HEK293 (cell line): ENCODE measurements around the gene EHD1.

Experiments used
- CTCF ChIA-PET: fragments of 350-600 bp; formaldehyde crosslinking; extraction: SDS; loops from one replicate; lab custom pipeline; 2021; ENCODE audit warnings: antibody characterized with exemption; lab: Yijun Ruan, JAX
- POLR2A ChIA-PET: fragments of 300-600 bp; formaldehyde crosslinking; extraction: SDS; loops from one replicate; lab custom pipeline; 2020; ENCODE audit warnings: antibody characterized with exemption, inconsistent platforms; lab: Yijun Ruan, JAX
- H3K27ac ChIP-seq: fragments of 200-500 bp; sonication (Bioruptor generic); 2 replicates; pipeline ENCODE4 v1.5.1; 2014; ENCODE audit warnings: low read depth, low read length, control low read depth, inconsistent platforms; ENCODE audit errors: extremely low read depth
- H3K36me3 ChIP-seq, 2 experiments: fragments of 200-500 bp in 1 of 2; sonication (Bioruptor generic) in 1 of 2; 1 replicate in 1 of 2; 2 replicates in 1 of 2; pipeline ENCODE4 v1.5.1; 2014 to 2017; ENCODE audit warnings: inconsistent platforms in 2 of 2, low read length in 2 of 2; ENCODE audit not compliant: control insufficient read depth in 2 of 2, insufficient read depth in 1 of 2
- H3K4me1 ChIP-seq: fragments of 200-500 bp; sonication (Bioruptor generic); 2 replicates; pipeline ENCODE4 v1.5.1; 2014; ENCODE audit warnings: mild to moderate bottlenecking, low read length, inconsistent platforms; ENCODE audit not compliant: control insufficient read depth, insufficient read depth
- H3K4me3 ChIP-seq: 2 replicates; pipeline ENCODE4 v1.5.1; 2011; ENCODE audit warnings: low read depth, mild to moderate bottlenecking, control low read depth, low read length, moderate library complexity
- H3K9me3 ChIP-seq: fragments of 200-500 bp; sonication (Bioruptor generic); 2 replicates; pipeline ENCODE4 v1.5.1; 2014; ENCODE audit warnings: low read depth, low read length, inconsistent platforms; ENCODE audit not compliant: control insufficient read depth, insufficient read depth
- KLF7 ChIP-seq: fragments of 450-650 bp; formaldehyde crosslinking; IDR thresholded peaks from 2 replicates; pipeline ENCODE4 v1.5.1; 2016; ENCODE audit warnings: missing biosample characterization, missing genetic modification characterization, borderline replicate concordance
- WT1 ChIP-seq: fragments of 450-650 bp; formaldehyde crosslinking; IDR thresholded peaks from 2 replicates; pipeline ENCODE4 v1.5.1; 2016; ENCODE audit warnings: missing biosample characterization, missing genetic modification characterization
- ZBTB1 ChIP-seq: fragments of 450-650 bp; formaldehyde crosslinking; IDR thresholded peaks from 2 replicates; pipeline ENCODE4 v1.5.1; 2016; ENCODE audit warnings: missing biosample characterization, missing genetic modification characterization
- ZBTB11 ChIP-seq: fragments of 450-650 bp; formaldehyde crosslinking; conservative IDR thresholded peaks from 2 replicates; pipeline ENCODE4 v1.5.1; 2016; ENCODE audit warnings: low read depth, missing biosample characterization, missing genetic modification characterization
- ZBTB20 ChIP-seq: fragments of 450-650 bp; formaldehyde crosslinking; IDR thresholded peaks from 2 replicates; pipeline ENCODE4 v1.5.1; 2016; ENCODE audit warnings: missing biosample characterization, missing genetic modification characterization
- ZEB2 ChIP-seq: fragments of 450-650 bp; formaldehyde crosslinking; IDR thresholded peaks from 2 replicates; pipeline ENCODE4 v1.5.1; 2016; ENCODE audit warnings: missing biosample characterization, missing genetic modification characterization
- ZFP41 ChIP-seq: fragments of 450-650 bp; formaldehyde crosslinking; IDR thresholded peaks from 2 replicates; pipeline ENCODE4 v1.5.1; 2016; ENCODE audit warnings: missing biosample characterization, missing genetic modification characterization, borderline replicate concordance
- ZNF169 ChIP-seq: fragments of 450-650 bp; formaldehyde crosslinking; IDR thresholded peaks from 2 replicates; pipeline ENCODE4 v1.5.1; 2016; ENCODE audit warnings: missing biosample characterization, missing genetic modification characterization
- ZNF19 ChIP-seq: fragments of 450-650 bp; formaldehyde crosslinking; IDR thresholded peaks from 2 replicates; pipeline ENCODE4; 2016; ENCODE audit warnings: missing biosample characterization, missing genetic modification characterization, low read depth
- ZNF221 ChIP-seq: fragments of 450-650 bp; formaldehyde crosslinking; IDR thresholded peaks from 2 replicates; pipeline ENCODE4 v1.5.1; 2017; ENCODE audit warnings: missing biosample characterization, missing genetic modification characterization, borderline replicate concordance
- ZNF248 ChIP-seq: fragments of 450-650 bp; formaldehyde crosslinking; IDR thresholded peaks from 2 replicates; pipeline ENCODE4 v1.5.1; 2017; ENCODE audit warnings: missing biosample characterization, missing genetic modification characterization
- ZNF292 ChIP-seq: fragments of 450-650 bp; formaldehyde crosslinking; IDR thresholded peaks from 2 replicates; pipeline ENCODE4 v1.5.1; 2016; ENCODE audit warnings: low read depth, missing biosample characterization, missing genetic modification characterization, borderline replicate concordance
- ZNF510 ChIP-seq: fragments of 450-650 bp; formaldehyde crosslinking; IDR thresholded peaks from 2 replicates; pipeline ENCODE4 v1.5.1; 2018; ENCODE audit warnings: mild to moderate bottlenecking, missing genetic modification characterization, missing biosample characterization; ENCODE audit not compliant: insufficient replicate concordance
- ZNF530 ChIP-seq: fragments of 450-650 bp; formaldehyde crosslinking; IDR thresholded peaks from 2 replicates; pipeline ENCODE4 v1.5.1; 2016; ENCODE audit warnings: low read depth, missing biosample characterization, missing genetic modification characterization
- ZNF560 ChIP-seq: fragments of 450-650 bp; formaldehyde crosslinking; IDR thresholded peaks from 2 replicates; pipeline ENCODE4 v1.5.1; 2017; ENCODE audit warnings: missing biosample characterization, missing genetic modification characterization, borderline replicate concordance
- ZNF654 ChIP-seq: fragments of 450-650 bp; formaldehyde crosslinking; IDR thresholded peaks from 2 replicates; pipeline ENCODE4 v1.5.1; 2016; ENCODE audit warnings: low read depth, missing biosample characterization, missing genetic modification characterization
- ZNF677 ChIP-seq: fragments of 450-650 bp; IDR thresholded peaks from 2 replicates; pipeline ENCODE4 v1.5.0; 2018; ENCODE audit warnings: missing biosample characterization, mild to moderate bottlenecking, missing genetic modification characterization, moderate library complexity
- ZNF707 ChIP-seq: fragments of 450-650 bp; formaldehyde crosslinking; IDR thresholded peaks from 2 replicates; pipeline ENCODE4 v1.5.1; 2016; ENCODE audit warnings: missing biosample characterization, missing genetic modification characterization
- ZNF830 ChIP-seq: fragments of 450-650 bp; IDR thresholded peaks from 2 replicates; pipeline ENCODE4 v1.5.0; 2018; ENCODE audit warnings: missing biosample characterization, missing genetic modification characterization, low read depth, mild to moderate bottlenecking, moderate library complexity
- ZXDB ChIP-seq: fragments of 450-650 bp; formaldehyde crosslinking; IDR thresholded peaks from 2 replicates; pipeline ENCODE4 v1.5.1; 2016; ENCODE audit warnings: missing biosample characterization, missing genetic modification characterization
- TF ChIP-seq, protein P1 (sequence below): fragments of 450-650 bp; formaldehyde crosslinking; IDR thresholded peaks from 2 replicates; pipeline ENCODE4 v1.5.1; 2016; ENCODE audit warnings: missing biosample characterization, missing genetic modification characterization

EHD1 gene

GRCh38 chr11:64832467-64833197 lies 45.8 kb downstream of the EHD1 start:
- CTCF ChIA-PET: no interaction called here

DNA sequence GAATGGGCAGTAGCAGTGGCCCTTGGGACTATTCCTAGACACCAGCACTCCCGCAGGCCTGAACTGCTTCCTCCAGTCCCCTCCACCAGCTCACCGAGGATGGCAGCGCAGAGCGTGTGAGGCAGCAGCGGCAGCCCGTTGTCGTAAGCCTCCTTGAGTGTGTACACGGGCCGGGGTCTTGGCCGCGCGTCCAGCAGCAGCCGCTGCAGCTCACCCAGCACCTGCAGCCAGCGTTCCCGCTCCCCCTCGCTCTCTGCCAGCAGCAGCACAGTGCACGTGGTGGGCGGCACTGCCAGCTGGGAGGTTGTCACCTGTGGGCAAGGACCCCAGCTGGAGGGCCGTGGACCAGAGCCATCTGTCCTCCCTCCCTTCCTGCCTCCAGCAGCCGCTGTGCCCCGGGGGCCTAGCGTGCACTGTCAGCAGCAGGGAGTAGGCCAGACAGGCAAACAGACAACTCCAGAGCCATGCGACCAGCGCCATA lies 47.0 kb downstream of the EHD1 start:
- Histone ChIP-seq H3K4me3 (no peak overlapping the region), H3K4me1 (no peaks in the 10 kb centered on the region), H3K27ac (no peak overlapping the region)
- CTCF ChIA-PET: interaction anchor here (0.7 kb wide), 1 partner anchor 54 kb away, joined by 3 read pairs; no protein-coding TSS in a partner anchor
- POLR2A ChIA-PET: interaction anchor here (0.6 kb wide), 1 partner anchor 11 kb away, joined by 6 read pairs; no protein-coding TSS in a partner anchor
- TF ChIP-seq ZNF830 (tag by site-specific recombination) (no peak), ZNF707 (tag by site-specific recombination) (no peak), ZFP41 (tag by site-specific recombination) (no peak), ZBTB1 (tag by site-specific recombination) (no peak), ZEB2 (tag by site-specific recombination) (no peak), ZNF221 (no peak), ZNF169 (tag by site-specific recombination) (no peak), ZNF292 (no peak), WT1 (tag by site-specific recombination) (no peak), ZNF510 (tag by site-specific recombination) (no peak), ZNF560 (tag by site-specific recombination) (no peak), ZNF677 (tag by site-specific recombination) (no peak), ZNF654 (tag by site-specific recombination) (no peak)
- TF ChIP-seq, protein P1, sequence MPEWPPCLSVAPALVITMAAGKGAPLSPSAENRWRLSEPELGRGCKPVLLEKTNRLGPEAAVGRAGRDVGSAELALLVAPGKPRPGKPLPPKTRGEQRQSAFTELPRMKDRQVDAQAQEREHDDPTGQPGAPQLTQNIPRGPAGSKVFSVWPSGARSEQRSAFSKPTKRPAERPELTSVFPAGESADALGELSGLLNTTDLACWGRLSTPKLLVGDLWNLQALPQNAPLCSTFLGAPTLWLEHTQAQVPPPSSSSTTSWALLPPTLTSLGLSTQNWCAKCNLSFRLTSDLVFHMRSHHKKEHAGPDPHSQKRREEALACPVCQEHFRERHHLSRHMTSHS: no peak
- TF ChIP-seq, all 188 proteins: peak for 0
- Histone ChIP-seq H3K9me3 (no peaks in the 10 kb centered on the region), H3K36me3 (peaks cover 0 to 21% of the 10 kb centered on the region in 2 experiments; a peak in 1 of 3 replicates)

More at GRCh38 chr11:64832467-64833197, 45.8 kb downstream of the EHD1 start:
- no peak overlapping the region for H3K27ac ChIP-seq
- no peaks in the 10 kb centered on the region for H3K9me3 ChIP-seq
- POLR2A ChIA-PET: no interaction called here
- H3K36me3 ChIP-seq: peaks cover 0 to 21% of the 10 kb centered on the region in 2 experiments; a peak in 1 of 3 replicates
- TF ChIP-seq ZBTB20: no peak
- no peak for TF ChIP-seq ZNF19 (tag by site-specific recombination)
- no peak for TF ChIP-seq ZXDB (tag by site-specific recombination)
- no peak for TF ChIP-seq ZNF530 (tag by site-specific recombination)
- no peak for TF ChIP-seq ZNF248
- no peak for TF ChIP-seq ZBTB11 (tag by site-specific recombination)
- no peak for TF ChIP-seq KLF7
- no peaks in the 10 kb centered on the region for H3K4me1 ChIP-seq
- H3K4me3 ChIP-seq: no peak overlapping the region
